OCI-LY3 (cell line): ENCODE results near the gene ECE1.

Experiments used
- CTCF ChIP-seq: fragments of 200-600, 300-600 bp; sonication (generic); IDR thresholded peaks from 2 replicates; pipeline ENCODE4 v1.5.1; 2014; ENCODE audit warnings: antibody characterized with exemption, low read length, low read depth
- EZH2phosphoT487 ChIP-seq: fragments of 200-600 bp; shearing (Covaris generic); IDR thresholded peaks from 2 replicates; pipeline ENCODE4 v1.6.1; 2018; ENCODE audit warnings: antibody characterized with exemption, mixed run types, low read depth

DNA sequence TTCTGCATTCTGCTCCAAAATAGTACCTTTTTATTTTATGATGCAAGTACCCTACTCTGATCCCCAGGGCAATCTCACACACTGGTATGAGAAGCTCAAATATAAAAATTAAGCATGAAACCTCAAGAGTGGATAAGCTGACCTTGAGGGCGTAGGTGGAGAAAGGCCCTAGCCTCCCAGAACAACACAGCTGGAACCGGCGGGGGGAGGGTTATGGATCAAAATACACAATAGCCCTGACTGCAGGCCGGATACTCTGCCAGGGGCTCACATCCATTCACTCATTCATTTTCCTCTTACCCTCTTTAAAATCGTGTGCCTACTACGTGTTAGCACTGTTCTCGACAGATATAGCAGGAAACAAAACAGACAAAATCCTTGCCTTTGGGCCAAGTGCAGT, 32.8 kb upstream of the ECE1 start:
- TF ChIP-seq CTCF: no peak
- TF ChIP-seq EZH2phosphoT487: no peak
